ENCODE measurements around the gene MUC15. TPM values are rescaled to one million over a fixed set of nuclear protein-coding genes. Genes with fewer than 3 reads are reported as not detected.

Gene MUC15
- total RNA-seq, 1 donor from 2014 or later, result not detected

DNA sequence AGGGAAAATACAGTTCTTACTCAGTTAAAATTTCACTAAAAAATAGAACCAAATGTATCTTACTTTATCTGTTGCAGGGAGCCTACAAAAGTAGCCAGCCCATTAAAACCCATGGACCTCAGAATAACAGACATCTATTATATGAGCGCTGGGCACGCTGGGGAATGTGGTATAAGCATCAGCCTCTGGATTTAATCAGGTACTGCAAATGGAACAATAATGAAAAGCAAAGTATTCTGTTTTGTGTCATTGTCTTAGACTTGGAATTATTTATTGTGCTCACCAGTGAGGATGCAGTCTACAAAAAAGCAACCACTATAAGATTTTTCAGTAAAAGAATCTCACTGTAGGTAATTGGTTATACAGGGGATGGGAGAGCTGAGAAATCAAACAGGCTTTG is 30.2 kb downstream of the MUC15 start:
- Mint-ChIP-seq H3K4me3 (ENCODE audit: unreplicated experiment) (no peak overlapping the region), H3K9me3 (ENCODE audit: unreplicated experiment) (no peaks in the 10 kb centered on the region)

GRCh38 chr11:26539517-26539916 is 32.5 kb downstream of the MUC15 start:
- no peaks in the 10 kb centered on the region for H3K9me3 Mint-ChIP-seq (ENCODE audit: unreplicated experiment)
- no peak overlapping the region for H3K4me3 Mint-ChIP-seq (ENCODE audit: unreplicated experiment)

More for the DNA sequence above, 30.2 kb downstream of the MUC15 start:
- no peaks in the 10 kb centered on the region for H3K4me1 Mint-ChIP-seq (ENCODE audit: unreplicated experiment)
- peaks cover 12% of the 10 kb centered on the region for H3K27me3 Mint-ChIP-seq (ENCODE audit: unreplicated experiment)
- H3K27ac Mint-ChIP-seq (ENCODE audit: unreplicated experiment), result no peak overlapping the region
- no peaks in the 10 kb centered on the region for H3K36me3 Mint-ChIP-seq (ENCODE audit: unreplicated experiment)
- TF ChIP-seq, protein P1, sequence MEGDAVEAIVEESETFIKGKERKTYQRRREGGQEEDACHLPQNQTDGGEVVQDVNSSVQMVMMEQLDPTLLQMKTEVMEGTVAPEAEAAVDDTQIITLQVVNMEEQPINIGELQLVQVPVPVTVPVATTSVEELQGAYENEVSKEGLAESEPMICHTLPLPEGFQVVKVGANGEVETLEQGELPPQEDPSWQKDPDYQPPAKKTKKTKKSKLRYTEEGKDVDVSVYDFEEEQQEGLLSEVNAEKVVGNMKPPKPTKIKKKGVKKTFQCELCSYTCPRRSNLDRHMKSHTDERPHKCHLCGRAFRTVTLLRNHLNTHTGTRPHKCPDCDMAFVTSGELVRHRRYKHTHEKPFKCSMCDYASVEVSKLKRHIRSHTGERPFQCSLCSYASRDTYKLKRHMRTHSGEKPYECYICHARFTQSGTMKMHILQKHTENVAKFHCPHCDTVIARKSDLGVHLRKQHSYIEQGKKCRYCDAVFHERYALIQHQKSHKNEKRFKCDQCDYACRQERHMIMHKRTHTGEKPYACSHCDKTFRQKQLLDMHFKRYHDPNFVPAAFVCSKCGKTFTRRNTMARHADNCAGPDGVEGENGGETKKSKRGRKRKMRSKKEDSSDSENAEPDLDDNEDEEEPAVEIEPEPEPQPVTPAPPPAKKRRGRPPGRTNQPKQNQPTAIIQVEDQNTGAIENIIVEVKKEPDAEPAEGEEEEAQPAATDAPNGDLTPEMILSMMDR (IDR thresholded peaks at IDR 0.05), result no peak
- DNase-seq (ENCODE audit: extremely low spot score, unreplicated experiment), result no peak

DNA sequence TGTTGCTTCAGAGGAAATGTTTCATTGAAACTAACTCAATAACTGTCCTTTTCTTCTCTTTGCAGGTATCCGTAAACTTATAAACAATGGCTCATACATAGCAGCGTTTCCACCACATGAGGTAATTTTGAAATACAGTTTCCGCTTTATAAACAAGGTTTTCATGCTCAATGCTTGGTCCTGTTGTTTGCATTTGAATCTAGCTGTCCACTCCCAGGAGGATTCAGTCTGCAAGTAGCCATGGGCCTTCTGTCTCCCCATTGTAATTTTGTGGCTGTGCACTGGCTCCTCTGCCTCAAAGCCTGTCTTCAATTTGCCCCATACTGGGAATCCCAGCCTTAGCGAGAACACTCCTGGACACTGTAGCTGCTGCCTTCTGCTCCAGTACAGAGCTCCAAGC is 34.7 kb downstream of the MUC15 start:
- H3K9me3 Mint-ChIP-seq (ENCODE audit: unreplicated experiment), result no peaks in the 10 kb centered on the region
- H3K4me1 Mint-ChIP-seq (ENCODE audit: unreplicated experiment), result no peaks in the 10 kb centered on the region
- DNase-seq (ENCODE audit: extremely low spot score, unreplicated experiment), result no peak
- H3K27me3 Mint-ChIP-seq (ENCODE audit: unreplicated experiment), result peaks cover 16% of the 10 kb centered on the region
- no peak overlapping the region for H3K4me3 Mint-ChIP-seq (ENCODE audit: unreplicated experiment)
- no peaks in the 10 kb centered on the region for H3K36me3 Mint-ChIP-seq (ENCODE audit: unreplicated experiment)
- no peak overlapping the region for H3K27ac Mint-ChIP-seq (ENCODE audit: unreplicated experiment)
- TF ChIP-seq, protein P1 (IDR thresholded peaks at IDR 0.05), result no peak

More at GRCh38 chr11:26539517-26539916, 32.5 kb downstream of the MUC15 start:
- no peaks in the 10 kb centered on the region for H3K4me1 Mint-ChIP-seq (ENCODE audit: unreplicated experiment)
- DNase-seq (ENCODE audit: extremely low spot score, unreplicated experiment), result no peak
- TF ChIP-seq, protein P1 (IDR thresholded peaks at IDR 0.05), result no peak
- H3K27me3 Mint-ChIP-seq (ENCODE audit: unreplicated experiment), result peaks cover 6% of the 10 kb centered on the region
- no peaks in the 10 kb centered on the region for H3K36me3 Mint-ChIP-seq (ENCODE audit: unreplicated experiment)
- no peak overlapping the region for H3K27ac Mint-ChIP-seq (ENCODE audit: unreplicated experiment)

DNA sequence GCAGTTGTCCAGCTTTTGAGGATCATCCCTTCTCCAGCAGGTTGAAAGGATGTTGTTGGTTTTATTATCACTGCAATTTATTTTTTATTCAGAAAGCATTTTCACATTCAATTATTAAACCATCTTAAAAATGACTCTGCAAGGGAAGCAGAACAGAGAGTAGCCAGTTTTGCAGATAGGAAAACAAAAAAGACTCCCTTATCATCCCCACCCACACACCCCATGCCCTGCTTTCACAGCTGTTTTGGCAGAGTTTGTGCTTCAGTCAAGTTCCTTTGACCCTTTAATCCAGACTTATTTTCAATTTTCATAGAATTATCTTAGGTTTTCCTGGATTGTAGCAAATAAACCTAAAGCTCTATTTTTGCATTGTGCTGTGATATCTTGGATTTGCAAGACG is 44.4 kb downstream of the MUC15 start:
- no peaks in the 10 kb centered on the region for H3K4me1 Mint-ChIP-seq (ENCODE audit: unreplicated experiment)
- peaks cover 19% of the 10 kb centered on the region for H3K27me3 Mint-ChIP-seq (ENCODE audit: unreplicated experiment)
- H3K4me3 Mint-ChIP-seq (ENCODE audit: unreplicated experiment), result no peak overlapping the region
- H3K27ac Mint-ChIP-seq (ENCODE audit: unreplicated experiment), result no peak overlapping the region
- no peaks in the 10 kb centered on the region for H3K36me3 Mint-ChIP-seq (ENCODE audit: unreplicated experiment)
- H3K9me3 Mint-ChIP-seq (ENCODE audit: unreplicated experiment), result no peaks in the 10 kb centered on the region
- TF ChIP-seq, protein P1 (IDR thresholded peaks at IDR 0.05), result no peak
- no peak for DNase-seq (ENCODE audit: extremely low spot score, unreplicated experiment)

DNA sequence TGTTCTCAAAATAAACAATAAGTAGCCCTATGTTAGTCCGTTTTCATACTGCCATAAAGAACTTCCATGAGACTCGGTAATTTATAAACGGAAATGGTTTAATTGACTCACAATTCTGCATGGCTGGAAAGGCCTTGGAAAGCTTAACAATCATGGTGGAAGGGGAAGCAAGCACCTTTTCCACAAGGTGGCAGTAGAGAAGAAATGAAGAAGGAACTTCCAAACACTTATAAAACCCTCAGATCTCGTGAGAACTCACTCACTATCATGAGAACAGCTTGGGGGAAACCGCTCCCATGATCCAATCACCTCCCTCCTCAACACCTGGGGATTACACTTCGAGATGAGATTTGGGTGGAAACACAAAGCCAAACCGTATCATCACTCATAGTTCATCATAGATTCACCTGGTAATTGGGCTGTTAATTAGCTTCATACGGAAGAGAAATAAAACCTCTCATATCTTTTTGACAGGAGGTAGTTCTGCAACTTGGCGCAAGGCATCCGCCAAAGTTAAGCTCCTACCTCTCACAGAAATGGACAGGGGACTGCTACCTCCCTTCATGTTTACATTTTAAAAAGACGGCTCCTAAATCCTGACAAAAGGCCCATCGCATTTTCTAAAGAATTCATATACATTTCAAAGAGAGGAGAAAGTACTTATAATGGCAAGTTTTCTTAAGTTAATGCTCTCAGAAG is 49.0 kb downstream of the MUC15 start:
- Mint-ChIP-seq H3K4me1 (ENCODE audit: unreplicated experiment) (no peaks in the 10 kb centered on the region), H3K27me3 (ENCODE audit: unreplicated experiment) (peaks cover 29% of the 10 kb centered on the region), H3K4me3 (ENCODE audit: unreplicated experiment) (no peak overlapping the region), H3K36me3 (ENCODE audit: unreplicated experiment) (no peaks in the 10 kb centered on the region), H3K9me3 (ENCODE audit: unreplicated experiment) (no peaks in the 10 kb centered on the region), H3K27ac (ENCODE audit: unreplicated experiment) (no peak overlapping the region)
- TF ChIP-seq, protein P1 (IDR thresholded peaks at IDR 0.05), result peak; percentile 42
- no peak for DNase-seq (ENCODE audit: extremely low spot score, unreplicated experiment)
